WTC11 (cell line): ENCODE measurements around the gene SETD9. TPM values are rescaled to one million over a fixed set of nuclear protein-coding genes. Genes with fewer than 3 reads are reported as not detected.
A peak's percentile ranks its signal among the peaks of the same experiment; 100 is the strongest.

Experiments used
- ATAC-seq: fragments of 200-7000 bp; cut with Tn5 transposase; 2 replicates; pipeline ENCODE4 v1.10.0; 2021; ENCODE audit warnings: mild to moderate bottlenecking, moderate library complexity
- CTCF ChIA-PET: fragments of 300-600 bp; sonication (Branson Sonifier 250); formaldehyde crosslinking; loops from one replicate; lab custom pipeline; 2021; ENCODE audit warnings: antibody characterized with exemption; lab: Charles Lee
- POLR2A ChIA-PET: fragments of 350-600 bp; sonication (Branson Sonifier 250); formaldehyde crosslinking; loops from one replicate; lab custom pipeline; 2021; ENCODE audit warnings: antibody characterized with exemption; lab: Charles Lee
- DNase-seq: peaks from one replicate; pipeline ENCODE4 v3.0.0; 2021; ENCODE audit warnings: low spot score
- H3K27ac Mint-ChIP-seq: 2 replicates; pipeline ENCODE4 v1.8.0; 2021; ENCODE audit warnings: mixed read lengths
- H3K27me3 Mint-ChIP-seq: 2 replicates; pipeline ENCODE4 v1.8.0; 2021; ENCODE audit warnings: low read depth, mild to moderate bottlenecking, moderate library complexity, mixed read lengths
- H3K36me3 Mint-ChIP-seq: 2 replicates; pipeline ENCODE4 v1.8.0; 2021; ENCODE audit warnings: mixed read lengths
- H3K4me1 Mint-ChIP-seq: 2 replicates; pipeline ENCODE4 v1.8.0; 2022; ENCODE audit warnings: mixed read lengths
- H3K4me3 Mint-ChIP-seq: 2 replicates; pipeline ENCODE4 v1.8.0; 2021; ENCODE audit warnings: mild to moderate bottlenecking, moderate library complexity, mixed read lengths
- H3K9me3 Mint-ChIP-seq: 2 replicates; pipeline ENCODE4 v1.8.0; 2021; ENCODE audit warnings: mixed read lengths
- ETV6 ChIP-seq: sonication (generic); formaldehyde crosslinking; IDR thresholded peaks from 2 replicates; pipeline ENCODE4 v1.8.1; 2022; ENCODE audit warnings: mild to moderate bottlenecking, missing genetic modification reagents
- FOXJ3 ChIP-seq: sonication (generic); formaldehyde crosslinking; IDR thresholded peaks from 2 replicates; pipeline ENCODE4 v1.9.0; 2021; ENCODE audit warnings: missing genetic modification reagents, mild to moderate bottlenecking, borderline replicate concordance
- GABPB1 ChIP-seq: sonication (generic); formaldehyde crosslinking; IDR thresholded peaks from 2 replicates; pipeline ENCODE4 v1.8.1; 2023; ENCODE audit warnings: mild to moderate bottlenecking, missing genetic modification reagents
- NFE2L1 ChIP-seq: sonication (generic); formaldehyde crosslinking; IDR thresholded peaks from 2 replicates; pipeline ENCODE4 v1.8.1; 2023; ENCODE audit warnings: missing genetic modification reagents
- NR3C1 ChIP-seq: sonication (generic); formaldehyde crosslinking; conservative IDR thresholded peaks from 2 replicates; pipeline ENCODE4 v1.8.1; 2023; ENCODE audit warnings: low read depth, mild to moderate bottlenecking, missing genetic modification reagents
- RELA ChIP-seq: sonication (generic); formaldehyde crosslinking; IDR thresholded peaks from 2 replicates; pipeline ENCODE4 v1.8.1; 2022; ENCODE audit warnings: missing genetic modification reagents, mild to moderate bottlenecking, borderline replicate concordance
- SMAD4 ChIP-seq: sonication (generic); formaldehyde crosslinking; IDR thresholded peaks from 2 replicates; pipeline ENCODE4 v1.8.0; 2022; ENCODE audit warnings: mild to moderate bottlenecking, missing genetic modification reagents
- ZNF121 ChIP-seq: sonication (generic); formaldehyde crosslinking; IDR thresholded peaks from 2 replicates; pipeline ENCODE4 v1.8.0; 2023; ENCODE audit warnings: missing genetic modification reagents
- total RNA-seq: library from RNA; stranded (reverse); gene quantifications from 3 replicates; pipeline ENCODE4 v1.2.3, GENCODE V29; 2021
- TF ChIP-seq, protein P1 (sequence below): sonication (generic); formaldehyde crosslinking; IDR thresholded peaks from 2 replicates; pipeline ENCODE4 v1.8.0; 2022; ENCODE audit warnings: mild to moderate bottlenecking, missing genetic modification reagents
- TF ChIP-seq, protein P2 (sequence below): sonication (generic); formaldehyde crosslinking; IDR thresholded peaks from 2 replicates; pipeline ENCODE4 v1.8.1; 2023; ENCODE audit warnings: mild to moderate bottlenecking, missing genetic modification reagents, borderline replicate concordance
- TF ChIP-seq, protein P3 (sequence below): sonication (generic); formaldehyde crosslinking; IDR thresholded peaks from 2 replicates; pipeline ENCODE4 v1.8.1; 2023; ENCODE audit warnings: mild to moderate bottlenecking, missing genetic modification reagents, moderate library complexity
- TF ChIP-seq, protein P4 (sequence below): sonication (generic); formaldehyde crosslinking; IDR thresholded peaks from 2 replicates; pipeline ENCODE4 v1.8.1; 2023; ENCODE audit warnings: mild to moderate bottlenecking, moderate library complexity, missing genetic modification reagents
- TF ChIP-seq, protein P5 (sequence below): sonication (generic); formaldehyde crosslinking; IDR thresholded peaks from 2 replicates; pipeline ENCODE4 v1.8.1; 2022; ENCODE audit warnings: missing genetic modification reagents, borderline replicate concordance

SETD9 gene
- total RNA-seq, 1 experiment from 2014 or later = 6.7 TPM

DNA sequence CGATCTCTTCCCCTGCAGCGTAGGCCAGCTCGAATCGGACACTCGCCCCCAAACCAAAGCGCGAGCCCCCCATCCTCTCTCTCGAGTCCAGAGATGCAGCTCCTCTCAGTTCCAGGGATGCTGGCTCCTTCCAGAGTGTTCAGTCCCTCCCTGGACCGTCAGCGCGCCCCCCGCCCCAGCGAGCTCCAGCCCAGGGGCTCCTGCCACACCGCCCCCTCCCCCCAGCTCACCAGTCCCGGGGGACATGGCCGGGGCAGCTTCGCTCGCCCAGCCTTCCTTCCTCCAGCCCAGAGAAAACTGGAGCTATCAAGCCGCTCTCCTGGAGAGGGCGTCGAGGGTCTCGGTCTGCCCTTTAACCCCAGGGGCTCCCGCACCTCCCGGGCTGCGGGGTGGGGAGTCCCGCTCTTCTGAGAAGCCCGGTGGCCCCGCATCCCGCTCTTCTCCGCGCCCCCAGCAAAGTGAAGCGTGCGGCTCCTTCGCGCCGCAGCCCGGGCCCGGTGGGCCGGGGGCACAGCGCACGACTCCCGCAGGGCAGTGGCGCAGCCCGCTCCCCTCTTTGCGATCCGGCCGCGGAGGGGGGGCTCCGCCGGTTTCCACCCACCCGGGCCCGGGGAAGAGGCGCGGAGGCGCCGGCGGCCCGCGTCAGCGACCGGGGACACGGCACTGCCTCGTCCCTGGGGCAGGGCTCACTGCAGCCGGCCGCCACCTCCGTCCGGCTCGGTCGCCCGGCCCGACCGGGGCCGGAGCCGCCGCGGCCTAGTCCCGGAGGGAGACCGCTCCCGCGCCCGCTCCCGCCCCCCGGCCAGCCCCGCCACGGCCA, 41.9 kb downstream of the SETD9 start (continued):
- TF ChIP-seq, protein P1, sequence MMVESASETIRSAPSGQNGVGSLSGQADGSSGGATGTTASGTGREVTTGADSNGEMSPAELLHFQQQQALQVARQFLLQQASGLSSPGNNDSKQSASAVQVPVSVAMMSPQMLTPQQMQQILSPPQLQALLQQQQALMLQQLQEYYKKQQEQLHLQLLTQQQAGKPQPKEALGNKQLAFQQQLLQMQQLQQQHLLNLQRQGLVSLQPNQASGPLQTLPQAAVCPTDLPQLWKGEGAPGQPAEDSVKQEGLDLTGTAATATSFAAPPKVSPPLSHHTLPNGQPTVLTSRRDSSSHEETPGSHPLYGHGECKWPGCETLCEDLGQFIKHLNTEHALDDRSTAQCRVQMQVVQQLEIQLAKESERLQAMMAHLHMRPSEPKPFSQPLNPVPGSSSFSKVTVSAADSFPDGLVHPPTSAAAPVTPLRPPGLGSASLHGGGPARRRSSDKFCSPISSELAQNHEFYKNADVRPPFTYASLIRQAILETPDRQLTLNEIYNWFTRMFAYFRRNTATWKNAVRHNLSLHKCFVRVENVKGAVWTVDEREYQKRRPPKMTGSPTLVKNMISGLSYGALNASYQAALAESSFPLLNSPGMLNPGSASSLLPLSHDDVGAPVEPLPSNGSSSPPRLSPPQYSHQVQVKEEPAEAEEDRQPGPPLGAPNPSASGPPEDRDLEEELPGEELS (CRISPR knock-in tag) = 0 out of 2 replicates have a peak, but pooled peaks have one; percentile 19
- no peak for TF ChIP-seq FOXJ3
- no peak for TF ChIP-seq NR3C1 (CRISPR knock-in tag)

DNA sequence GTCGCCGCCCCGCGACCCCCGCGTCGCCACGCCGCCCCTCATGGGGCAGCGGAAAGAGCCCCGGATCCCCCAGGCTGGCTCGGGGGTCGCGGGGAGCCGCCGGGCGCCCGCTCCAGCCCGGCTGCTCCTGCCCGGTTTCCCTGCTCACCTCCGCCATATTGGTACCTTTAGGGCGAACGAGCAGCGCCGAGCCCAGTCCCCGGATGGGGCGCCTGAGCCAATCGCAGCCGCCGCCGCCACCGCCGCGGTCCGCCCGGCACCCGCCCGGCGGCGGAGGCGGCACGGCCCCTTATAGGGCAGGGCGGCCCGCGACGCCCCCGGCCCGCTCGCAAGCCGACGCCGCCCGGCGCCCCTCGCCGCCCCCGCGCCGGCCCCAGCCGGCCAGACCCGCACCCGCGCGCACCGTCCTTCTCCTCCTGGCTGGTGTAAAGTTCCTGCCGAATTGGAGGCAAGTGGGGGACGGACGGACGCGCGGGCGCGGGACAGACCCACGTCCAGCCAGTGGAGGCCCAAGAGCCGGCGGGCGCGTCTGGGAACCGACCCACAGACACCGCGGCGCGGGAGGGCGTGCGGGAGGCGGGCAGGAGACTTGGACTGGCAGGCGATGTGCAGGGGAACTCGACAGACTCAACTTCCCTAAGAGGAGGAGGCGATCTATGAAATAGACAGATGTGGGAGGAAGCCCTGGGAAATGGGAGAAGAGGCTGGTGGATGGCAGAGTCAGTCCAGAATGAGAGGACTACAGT, 42.7 kb downstream of the SETD9 start, which contains the start of gene MIER3:
TSS of gene MIER3 (minus strand) at position 178 of the 746 bp plus-strand sequence. CDS start at position 157, 21 bp downstream.
- ChIA-PET POLR2A (no interaction called here), CTCF (no interaction called here)
- TF ChIP-seq SMAD4 (CRISPR knock-in tag) = no peak
- 0 out of 2 replicates have a peak, but pooled peaks have one; percentile 18 for TF ChIP-seq NFE2L1
- TF ChIP-seq, protein P1 (CRISPR knock-in tag) = no peak
- TF ChIP-seq, protein P2, sequence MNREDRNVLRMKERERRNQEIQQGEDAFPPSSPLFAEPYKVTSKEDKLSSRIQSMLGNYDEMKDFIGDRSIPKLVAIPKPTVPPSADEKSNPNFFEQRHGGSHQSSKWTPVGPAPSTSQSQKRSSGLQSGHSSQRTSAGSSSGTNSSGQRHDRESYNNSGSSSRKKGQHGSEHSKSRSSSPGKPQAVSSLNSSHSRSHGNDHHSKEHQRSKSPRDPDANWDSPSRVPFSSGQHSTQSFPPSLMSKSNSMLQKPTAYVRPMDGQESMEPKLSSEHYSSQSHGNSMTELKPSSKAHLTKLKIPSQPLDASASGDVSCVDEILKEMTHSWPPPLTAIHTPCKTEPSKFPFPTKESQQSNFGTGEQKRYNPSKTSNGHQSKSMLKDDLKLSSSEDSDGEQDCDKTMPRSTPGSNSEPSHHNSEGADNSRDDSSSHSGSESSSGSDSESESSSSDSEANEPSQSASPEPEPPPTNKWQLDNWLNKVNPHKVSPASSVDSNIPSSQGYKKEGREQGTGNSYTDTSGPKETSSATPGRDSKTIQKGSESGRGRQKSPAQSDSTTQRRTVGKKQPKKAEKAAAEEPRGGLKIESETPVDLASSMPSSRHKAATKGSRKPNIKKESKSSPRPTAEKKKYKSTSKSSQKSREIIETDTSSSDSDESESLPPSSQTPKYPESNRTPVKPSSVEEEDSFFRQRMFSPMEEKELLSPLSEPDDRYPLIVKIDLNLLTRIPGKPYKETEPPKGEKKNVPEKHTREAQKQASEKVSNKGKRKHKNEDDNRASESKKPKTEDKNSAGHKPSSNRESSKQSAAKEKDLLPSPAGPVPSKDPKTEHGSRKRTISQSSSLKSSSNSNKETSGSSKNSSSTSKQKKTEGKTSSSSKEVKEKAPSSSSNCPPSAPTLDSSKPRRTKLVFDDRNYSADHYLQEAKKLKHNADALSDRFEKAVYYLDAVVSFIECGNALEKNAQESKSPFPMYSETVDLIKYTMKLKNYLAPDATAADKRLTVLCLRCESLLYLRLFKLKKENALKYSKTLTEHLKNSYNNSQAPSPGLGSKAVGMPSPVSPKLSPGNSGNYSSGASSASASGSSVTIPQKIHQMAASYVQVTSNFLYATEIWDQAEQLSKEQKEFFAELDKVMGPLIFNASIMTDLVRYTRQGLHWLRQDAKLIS = no peak
- peak; percentile 89 for ATAC-seq
- Mint-ChIP-seq H3K36me3 (no peaks in the 10 kb centered on the region; the same call in 1 of the 2 replicates), H3K27ac (peak within 1 kb of the TSS; percentile 80), H3K9me3 (no peaks in the 10 kb centered on the region), H3K27me3 (peaks cover 20% of the 10 kb centered on the region), H3K4me3 (peak within 1 kb of the TSS; percentile 95), H3K4me1 (peaks cover 18% of the 10 kb centered on the region)
- peak; percentile 82 for DNase-seq

DNA sequence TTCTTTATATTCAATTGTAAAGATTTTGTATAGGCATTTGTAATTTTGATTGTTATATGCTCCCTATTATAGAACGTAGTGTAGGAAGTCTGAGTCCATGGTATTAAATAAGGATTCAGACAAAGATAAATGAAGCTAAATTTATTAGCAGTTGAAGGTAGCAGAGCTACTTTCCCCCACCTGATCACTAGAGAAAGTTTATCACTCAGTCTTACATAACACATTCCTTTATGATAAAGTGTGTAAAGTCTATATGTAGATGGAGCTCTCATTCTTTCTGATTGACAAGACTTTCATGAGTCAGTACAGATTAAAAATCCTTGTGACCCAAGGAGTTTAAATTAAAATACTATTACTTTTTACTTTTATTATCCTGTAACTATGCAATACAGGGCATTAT, 44.9 kb downstream of the SETD9 start:
- H3K4me1 Mint-ChIP-seq = peaks cover 25% of the 10 kb centered on the region
- H3K4me3 Mint-ChIP-seq = no peak overlapping the region
- DNase-seq = no peak
- H3K9me3 Mint-ChIP-seq = no peaks in the 10 kb centered on the region
- ChIA-PET POLR2A (interaction anchor here (0.5 kb wide), 1 partner anchor 16 kb away, joined by 6 read pairs; no protein-coding TSS in a partner anchor), CTCF (interaction anchor here (1.5 kb wide), 1 partner anchor 184 kb away, joined by 5 read pairs; no protein-coding TSS in a partner anchor)
- no peaks in the 10 kb centered on the region for H3K36me3 Mint-ChIP-seq
- peaks cover 20% of the 10 kb centered on the region for H3K27me3 Mint-ChIP-seq
- TF ChIP-seq RELA = no peak
- TF ChIP-seq ETV6 (CRISPR knock-in tag) = no peak
- no peak for TF ChIP-seq GABPB1
- TF ChIP-seq, protein P3, sequence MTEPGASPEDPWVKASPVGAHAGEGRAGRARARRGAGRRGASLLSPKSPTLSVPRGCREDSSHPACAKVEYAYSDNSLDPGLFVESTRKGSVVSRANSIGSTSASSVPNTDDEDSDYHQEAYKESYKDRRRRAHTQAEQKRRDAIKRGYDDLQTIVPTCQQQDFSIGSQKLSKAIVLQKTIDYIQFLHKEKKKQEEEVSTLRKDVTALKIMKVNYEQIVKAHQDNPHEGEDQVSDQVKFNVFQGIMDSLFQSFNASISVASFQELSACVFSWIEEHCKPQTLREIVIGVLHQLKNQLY (CRISPR knock-in tag) = no peak
- TF ChIP-seq, protein P4, sequence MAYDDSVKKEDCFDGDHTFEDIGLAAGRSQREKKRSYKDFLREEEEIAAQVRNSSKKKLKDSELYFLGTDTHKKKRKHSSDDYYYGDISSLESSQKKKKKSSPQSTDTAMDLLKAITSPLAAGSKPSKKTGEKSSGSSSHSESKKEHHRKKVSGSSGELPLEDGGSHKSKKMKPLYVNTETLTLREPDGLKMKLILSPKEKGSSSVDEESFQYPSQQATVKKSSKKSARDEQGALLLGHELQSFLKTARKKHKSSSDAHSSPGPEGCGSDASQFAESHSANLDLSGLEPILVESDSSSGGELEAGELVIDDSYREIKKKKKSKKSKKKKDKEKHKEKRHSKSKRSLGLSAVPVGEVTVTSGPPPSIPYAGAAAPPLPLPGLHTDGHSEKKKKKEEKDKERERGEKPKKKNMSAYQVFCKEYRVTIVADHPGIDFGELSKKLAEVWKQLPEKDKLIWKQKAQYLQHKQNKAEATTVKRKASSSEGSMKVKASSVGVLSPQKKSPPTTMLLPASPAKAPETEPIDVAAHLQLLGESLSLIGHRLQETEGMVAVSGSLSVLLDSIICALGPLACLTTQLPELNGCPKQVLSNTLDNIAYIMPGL (CRISPR knock-in tag) = no peak
- no peak for TF ChIP-seq ZNF121 (CRISPR knock-in tag)
- TF ChIP-seq, protein P5, sequence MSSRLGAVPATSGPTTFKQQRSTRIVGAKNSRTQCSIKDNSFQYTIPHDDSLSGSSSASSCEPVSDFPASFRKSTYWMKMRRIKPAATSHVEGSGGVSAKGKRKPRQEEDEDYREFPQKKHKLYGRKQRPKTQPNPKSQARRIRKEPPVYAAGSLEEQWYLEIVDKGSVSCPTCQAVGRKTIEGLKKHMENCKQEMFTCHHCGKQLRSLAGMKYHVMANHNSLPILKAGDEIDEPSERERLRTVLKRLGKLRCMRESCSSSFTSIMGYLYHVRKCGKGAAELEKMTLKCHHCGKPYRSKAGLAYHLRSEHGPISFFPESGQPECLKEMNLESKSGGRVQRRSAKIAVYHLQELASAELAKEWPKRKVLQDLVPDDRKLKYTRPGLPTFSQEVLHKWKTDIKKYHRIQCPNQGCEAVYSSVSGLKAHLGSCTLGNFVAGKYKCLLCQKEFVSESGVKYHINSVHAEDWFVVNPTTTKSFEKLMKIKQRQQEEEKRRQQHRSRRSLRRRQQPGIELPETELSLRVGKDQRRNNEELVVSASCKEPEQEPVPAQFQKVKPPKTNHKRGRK (CRISPR knock-in tag) = no peak
- ATAC-seq = no peak
- H3K27ac Mint-ChIP-seq = no peak overlapping the region
